ENCODE measurements around the gene CLSTN2. TPM values are rescaled to one million over a fixed set of nuclear protein-coding genes. Genes with fewer than 3 reads are reported as not detected.

CLSTN2 gene
- total RNA-seq, 1 donor from 2014 or later, result 12.9 TPM

DNA sequence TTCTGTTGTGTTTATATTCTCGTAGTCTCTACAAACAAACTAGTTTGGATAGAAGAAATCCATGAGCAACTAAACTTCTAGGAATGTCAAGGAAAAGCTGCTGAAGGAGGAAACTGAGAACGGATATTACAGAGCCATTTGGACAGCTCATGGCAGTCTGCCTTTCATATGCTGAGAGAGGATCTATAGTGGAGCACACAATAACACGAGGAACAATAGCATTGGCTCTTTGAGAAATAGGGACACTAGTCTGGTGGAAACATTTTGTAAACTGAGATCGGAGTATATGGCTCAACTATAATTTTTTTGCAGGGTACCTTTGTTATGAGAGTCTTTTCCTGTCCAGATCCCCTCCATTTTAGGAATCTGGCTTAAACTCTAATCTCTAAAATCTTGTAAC, 200.5 kb downstream of the CLSTN2 start:
- peaks cover 3% of the 10 kb centered on the region for H3K4me1 Mint-ChIP-seq (ENCODE audit: unreplicated experiment)
- DNase-seq (ENCODE audit: extremely low spot score, unreplicated experiment), result no peak
- H3K27ac Mint-ChIP-seq, result no peak overlapping the region
- H3K27me3 Mint-ChIP-seq, result peaks cover 4% of the 10 kb centered on the region
- H3K4me3 Mint-ChIP-seq, result no peak overlapping the region
- H3K36me3 Mint-ChIP-seq, result no peaks in the 10 kb centered on the region
- TF ChIP-seq, protein P1, sequence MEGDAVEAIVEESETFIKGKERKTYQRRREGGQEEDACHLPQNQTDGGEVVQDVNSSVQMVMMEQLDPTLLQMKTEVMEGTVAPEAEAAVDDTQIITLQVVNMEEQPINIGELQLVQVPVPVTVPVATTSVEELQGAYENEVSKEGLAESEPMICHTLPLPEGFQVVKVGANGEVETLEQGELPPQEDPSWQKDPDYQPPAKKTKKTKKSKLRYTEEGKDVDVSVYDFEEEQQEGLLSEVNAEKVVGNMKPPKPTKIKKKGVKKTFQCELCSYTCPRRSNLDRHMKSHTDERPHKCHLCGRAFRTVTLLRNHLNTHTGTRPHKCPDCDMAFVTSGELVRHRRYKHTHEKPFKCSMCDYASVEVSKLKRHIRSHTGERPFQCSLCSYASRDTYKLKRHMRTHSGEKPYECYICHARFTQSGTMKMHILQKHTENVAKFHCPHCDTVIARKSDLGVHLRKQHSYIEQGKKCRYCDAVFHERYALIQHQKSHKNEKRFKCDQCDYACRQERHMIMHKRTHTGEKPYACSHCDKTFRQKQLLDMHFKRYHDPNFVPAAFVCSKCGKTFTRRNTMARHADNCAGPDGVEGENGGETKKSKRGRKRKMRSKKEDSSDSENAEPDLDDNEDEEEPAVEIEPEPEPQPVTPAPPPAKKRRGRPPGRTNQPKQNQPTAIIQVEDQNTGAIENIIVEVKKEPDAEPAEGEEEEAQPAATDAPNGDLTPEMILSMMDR (conservative IDR thresholded peaks at IDR 0.05), result no peak
- H3K9me3 Mint-ChIP-seq, result no peaks in the 10 kb centered on the region

DNA sequence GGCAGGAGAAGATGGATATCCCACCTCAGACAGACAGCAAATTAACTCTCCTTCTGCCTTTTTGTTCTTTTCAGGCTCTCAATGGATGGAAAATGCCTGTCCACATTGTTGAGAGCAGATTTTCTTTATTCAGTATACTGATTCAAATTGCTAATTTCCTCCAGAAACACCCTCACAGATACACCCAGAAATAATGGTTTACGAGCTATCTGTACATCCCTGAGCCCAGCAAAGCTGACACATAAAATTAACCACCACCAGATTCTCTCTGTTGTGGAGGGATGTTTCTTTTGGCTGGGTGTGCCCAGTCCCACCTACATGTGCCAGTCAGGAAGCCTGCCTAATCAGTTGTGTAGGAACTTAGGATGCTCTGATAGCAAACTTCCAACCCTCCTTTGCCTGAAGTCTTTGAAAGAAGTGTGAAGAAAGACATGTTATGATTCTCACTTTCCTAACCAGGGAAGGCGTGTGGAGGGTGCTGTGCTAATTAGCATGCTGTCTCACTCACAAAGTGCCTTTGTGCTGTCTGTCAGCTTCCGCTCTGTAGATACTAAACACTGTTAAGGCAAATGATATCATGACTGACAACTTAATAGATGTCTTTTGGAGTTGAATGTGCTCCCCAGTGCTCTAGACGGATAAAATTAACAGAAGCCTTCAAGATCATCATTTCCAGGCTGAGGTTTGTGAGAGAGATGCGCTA, 208.5 kb downstream of the CLSTN2 start:
- H3K4me3 Mint-ChIP-seq, result no peak overlapping the region
- H3K27ac Mint-ChIP-seq, result no peak overlapping the region
- DNase-seq (ENCODE audit: extremely low spot score, unreplicated experiment), result no peak
- TF ChIP-seq, protein P1 (conservative IDR thresholded peaks at IDR 0.05), result no peak
- H3K4me1 Mint-ChIP-seq (ENCODE audit: unreplicated experiment), result no peaks in the 10 kb centered on the region
- no peaks in the 10 kb centered on the region for H3K27me3 Mint-ChIP-seq
- H3K36me3 Mint-ChIP-seq, result no peaks in the 10 kb centered on the region
- H3K9me3 Mint-ChIP-seq, result no peaks in the 10 kb centered on the region

DNA sequence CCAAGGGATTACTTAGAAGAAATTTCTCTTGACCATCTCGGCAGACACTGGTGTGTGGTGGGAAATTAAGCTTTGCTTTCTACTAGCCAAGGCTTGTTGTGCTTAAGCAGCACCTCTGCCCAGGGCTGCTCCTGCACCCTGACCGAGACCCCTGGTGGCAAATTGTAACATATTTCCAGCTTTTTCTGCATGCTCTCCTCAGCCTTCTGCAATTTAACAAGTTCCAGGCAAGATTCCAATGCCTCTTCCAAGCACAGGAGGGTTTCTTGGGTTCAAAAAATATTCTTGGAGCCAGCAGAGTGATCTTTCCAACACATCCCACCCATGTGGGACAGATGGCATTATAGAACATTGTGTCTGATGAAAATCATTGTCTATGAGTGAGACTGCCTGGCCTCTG, 210.5 kb downstream of the CLSTN2 start:
- H3K4me3 Mint-ChIP-seq, result no peak overlapping the region
- no peaks in the 10 kb centered on the region for H3K4me1 Mint-ChIP-seq (ENCODE audit: unreplicated experiment)
- no peaks in the 10 kb centered on the region for H3K27me3 Mint-ChIP-seq
- H3K27ac Mint-ChIP-seq, result no peak overlapping the region
- no peaks in the 10 kb centered on the region for H3K9me3 Mint-ChIP-seq
- H3K36me3 Mint-ChIP-seq, result no peaks in the 10 kb centered on the region
- no peak for DNase-seq (ENCODE audit: extremely low spot score, unreplicated experiment)
- TF ChIP-seq, protein P1 (conservative IDR thresholded peaks at IDR 0.05), result no peak

DNA sequence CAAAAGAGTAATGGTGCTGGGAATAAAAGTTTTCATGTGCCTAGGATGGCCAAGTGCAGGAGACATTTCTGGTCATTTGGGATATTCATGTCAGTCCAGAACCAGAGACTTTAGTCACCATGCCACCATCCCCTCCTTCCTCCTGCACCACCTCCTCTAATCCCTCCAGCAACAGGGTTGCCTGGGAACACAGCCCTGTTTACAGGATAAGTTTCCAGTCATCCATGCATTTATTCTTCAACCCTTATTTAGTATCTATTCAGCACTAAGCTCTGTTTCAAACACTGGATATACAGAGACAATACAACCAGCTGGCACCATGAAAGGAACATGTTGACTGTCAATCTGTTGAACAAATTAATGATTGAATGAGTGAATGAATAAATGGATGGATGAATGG, 211.7 kb downstream of the CLSTN2 start:
- Mint-ChIP-seq H3K9me3 (no peaks in the 10 kb centered on the region), H3K27ac (no peak overlapping the region), H3K4me3 (no peak overlapping the region), H3K27me3 (no peaks in the 10 kb centered on the region), H3K4me1 (ENCODE audit: unreplicated experiment) (no peaks in the 10 kb centered on the region), H3K36me3 (no peaks in the 10 kb centered on the region)
- TF ChIP-seq, protein P1 (conservative IDR thresholded peaks at IDR 0.05), result no peak
- DNase-seq (ENCODE audit: extremely low spot score, unreplicated experiment), result no peak

DNA sequence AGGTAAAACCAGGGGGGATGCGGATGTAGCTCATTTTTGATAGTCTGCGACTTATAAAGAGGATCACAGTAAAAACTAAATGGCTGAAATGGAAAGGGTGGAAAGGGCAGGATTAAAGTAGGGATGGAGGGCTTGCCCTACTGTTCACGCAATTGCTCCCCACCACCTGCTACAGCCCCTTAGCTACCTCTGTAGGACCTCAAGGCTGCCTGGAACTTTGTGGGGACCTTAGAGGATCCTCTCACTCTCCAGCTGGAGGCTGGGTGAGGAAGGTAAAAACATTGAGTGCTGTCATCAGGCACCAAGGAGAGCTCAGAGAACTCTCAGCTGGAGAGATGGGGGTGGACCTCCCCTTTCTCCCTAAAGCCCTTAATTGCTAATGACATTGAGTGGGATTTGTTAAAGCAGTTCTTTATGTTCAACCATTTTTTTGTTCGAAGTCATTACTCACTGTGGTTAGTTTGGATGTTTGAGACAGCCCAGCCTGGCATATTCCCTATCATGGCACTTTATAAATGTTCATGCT, 213.0 kb downstream of the CLSTN2 start:
- no peak for DNase-seq (ENCODE audit: extremely low spot score, unreplicated experiment)
- no peak overlapping the region for H3K4me3 Mint-ChIP-seq
- TF ChIP-seq, protein P1 (conservative IDR thresholded peaks at IDR 0.05), result no peak
- no peaks in the 10 kb centered on the region for H3K36me3 Mint-ChIP-seq
- H3K9me3 Mint-ChIP-seq, result no peaks in the 10 kb centered on the region
- H3K27ac Mint-ChIP-seq, result no peak overlapping the region
- H3K4me1 Mint-ChIP-seq (ENCODE audit: unreplicated experiment), result no peaks in the 10 kb centered on the region
- no peaks in the 10 kb centered on the region for H3K27me3 Mint-ChIP-seq
